Middle frontal gyrus (tissue), 1 donor: ENCODE data around the gene CEBPE.

Experiments used
- DNase-seq: peaks from one replicate; pipeline ENCODE4 v3.0.0-alpha.2; 2015; ENCODE audit warnings: low spot score; ENCODE audit errors: extremely low spot score

The CEBPE gene

DNA sequence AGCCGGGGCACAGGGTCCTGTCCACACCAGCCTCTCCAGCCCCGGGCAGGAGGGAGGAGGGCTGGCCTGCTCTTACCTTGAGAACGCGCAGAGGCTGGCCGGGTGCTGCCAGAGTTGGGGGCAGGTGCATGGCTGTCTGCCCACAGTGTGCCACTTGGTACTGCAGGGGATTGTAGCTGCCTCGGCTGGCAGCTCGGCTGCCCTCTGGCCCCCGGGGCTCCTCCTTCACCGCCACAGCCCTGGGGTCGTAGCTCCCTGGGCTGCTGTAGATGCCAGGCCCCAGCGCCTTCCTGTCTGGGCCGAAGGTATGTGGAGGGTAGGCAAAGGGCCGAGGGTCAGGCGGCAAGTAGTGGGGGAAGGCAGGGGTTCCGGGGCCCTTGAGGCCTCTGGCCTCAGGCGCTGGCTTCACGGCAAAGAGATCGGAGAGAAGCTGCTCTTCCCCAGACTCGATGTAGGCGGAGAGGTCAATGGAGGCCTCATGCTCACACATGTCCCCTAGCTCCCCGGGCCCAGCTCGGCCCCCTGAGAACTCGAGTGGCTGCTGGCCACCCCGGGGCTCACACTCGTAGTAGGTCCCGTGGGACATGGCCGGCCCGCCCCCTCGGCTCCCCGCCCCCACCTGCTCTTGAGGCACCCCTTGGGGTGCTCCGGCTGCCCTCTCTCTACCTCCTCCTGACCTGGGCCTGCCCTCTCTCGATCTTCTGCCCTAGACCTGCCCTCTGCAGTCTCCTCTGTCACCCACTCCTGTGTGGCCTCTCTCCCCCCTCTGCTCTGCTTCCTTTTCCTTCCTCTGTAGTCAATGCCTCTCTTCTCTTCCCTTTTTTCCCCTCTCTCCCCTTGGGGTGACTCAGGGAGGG, at the start of gene CEBPE:
Gene CEBPE (minus strand): TSS at position 750 of the 857 bp plus-strand sequence. CDS start 164 bp downstream, at position 586.
- no peak for DNase-seq

DNA sequence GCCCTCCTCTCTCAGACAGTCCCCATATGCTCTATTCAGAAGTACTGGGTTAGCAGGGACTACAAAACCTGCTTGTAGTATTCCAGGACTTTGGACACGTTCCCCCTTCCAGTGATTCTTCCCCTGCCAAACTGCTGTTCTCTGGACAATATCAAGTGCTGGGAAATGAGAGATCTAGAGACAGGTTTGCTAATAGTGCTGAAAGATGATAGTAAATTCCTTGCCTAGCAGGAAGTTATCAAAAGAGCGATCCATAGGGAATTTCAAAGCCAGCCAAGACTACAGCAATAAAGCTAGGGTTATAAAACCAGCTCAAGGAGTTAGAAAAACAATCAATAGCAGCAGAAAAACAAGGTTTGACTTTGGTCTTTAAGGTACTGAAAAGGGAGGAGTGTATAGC, 49.2 kb upstream of the CEBPE start:
- no peak for DNase-seq

GRCh38 chr14:23167116-23167847, 48.2 kb upstream of the CEBPE start:
- no peak for DNase-seq

- no peak for DNase-seq
Measured at GRCh38 chr14:23164949-23165348, 45.9 kb upstream of the CEBPE start.

DNA sequence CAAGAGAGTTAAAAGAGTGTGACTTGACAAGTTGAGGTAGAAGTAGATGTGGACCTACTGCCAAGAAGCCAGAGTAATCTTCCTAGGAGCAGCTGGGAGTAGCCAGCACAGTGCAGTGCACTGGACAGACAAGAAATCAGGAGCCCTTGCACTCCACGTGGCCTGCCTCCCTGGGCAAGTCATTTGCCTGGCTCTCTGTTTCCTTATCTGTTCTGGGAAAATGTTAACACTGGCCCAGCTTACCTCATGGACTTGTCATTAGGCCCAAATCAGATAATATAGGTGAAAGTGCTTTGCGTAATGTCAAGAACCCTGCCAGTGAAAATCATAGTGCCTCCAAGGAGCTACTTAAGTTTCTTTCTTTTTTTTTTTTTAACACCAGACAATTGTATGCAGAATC, 45.2 kb upstream of the CEBPE start:
- DNase-seq: no peak

DNA sequence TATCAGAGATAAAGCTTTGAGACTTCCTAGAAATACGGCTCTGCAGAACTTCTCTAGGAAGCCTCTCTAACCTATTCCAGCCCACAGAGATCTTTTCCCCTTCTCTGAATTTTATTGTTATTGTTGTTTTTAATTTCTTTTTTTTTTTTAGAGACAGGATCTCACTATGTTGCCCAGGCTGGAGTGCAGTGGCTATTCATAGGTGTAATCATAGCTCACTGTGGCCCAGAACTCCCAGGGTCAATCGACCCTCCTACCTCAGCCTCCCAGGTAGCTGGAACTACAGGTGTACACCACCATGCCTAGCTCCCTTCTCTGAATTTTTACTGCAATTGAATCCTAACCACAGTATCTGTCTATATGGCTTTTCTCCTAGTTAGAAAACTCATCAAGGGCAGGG, 44.8 kb upstream of the CEBPE start:
- DNase-seq: no peak

DNA sequence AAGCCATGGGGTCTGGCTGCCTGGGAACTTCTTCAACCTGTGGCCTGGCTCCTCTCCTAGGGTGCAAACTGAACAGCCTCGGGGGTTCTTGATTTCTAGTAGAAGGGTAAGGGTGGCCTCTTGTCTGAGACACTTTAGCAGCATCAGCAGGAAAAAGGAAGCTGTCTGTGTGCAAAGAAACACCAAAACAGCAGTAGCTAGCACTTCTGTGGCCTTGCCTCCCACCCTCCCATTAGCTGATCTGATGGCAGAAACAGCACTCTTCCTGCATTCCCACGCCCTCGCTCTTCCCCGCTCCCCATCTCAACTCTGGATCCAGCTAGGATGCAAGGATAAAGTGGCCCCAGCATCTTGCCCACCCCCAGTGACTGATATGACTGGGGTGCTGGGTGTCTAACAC, 43.7 kb upstream of the CEBPE start:
- no peak for DNase-seq

- no peak for DNase-seq
Measured at GRCh38 chr14:23162005-23162404, 43.0 kb upstream of the CEBPE start.

DNA sequence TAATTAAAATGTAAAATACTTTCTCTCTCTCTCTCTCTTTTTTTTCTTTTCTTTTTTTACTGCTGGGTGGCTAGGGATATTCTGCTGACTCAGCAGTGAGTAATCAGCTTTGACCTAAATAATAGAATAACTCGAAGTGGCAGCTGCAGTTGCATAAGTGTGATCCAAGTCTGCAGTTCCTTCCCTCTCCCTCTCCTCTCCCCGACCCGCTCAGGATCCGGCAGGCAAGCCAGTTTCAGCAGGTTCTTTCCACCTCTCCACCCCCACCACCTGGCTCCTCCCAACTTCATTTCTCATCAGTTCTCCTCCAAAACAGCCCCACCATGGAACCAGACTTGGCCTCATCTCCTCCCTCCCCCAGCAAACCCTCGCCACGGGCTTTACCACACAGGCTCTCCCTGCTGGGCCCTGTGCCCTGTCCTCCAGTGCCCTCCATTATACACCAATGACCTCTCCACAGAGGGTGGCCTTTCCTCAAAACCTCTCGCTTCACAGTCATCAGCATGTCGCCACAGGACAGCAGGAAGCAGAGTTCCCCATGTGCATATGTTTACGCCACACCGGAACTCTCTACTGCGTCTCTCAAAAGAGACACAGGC, 42.0 kb upstream of the CEBPE start:
- no peak for DNase-seq

- DNase-seq: no peak
Measured at GRCh38 chr14:23159532-23159931, 40.5 kb upstream of the CEBPE start.

- DNase-seq: no peak
Measured at GRCh38 chr14:23158779-23159178, 39.7 kb upstream of the CEBPE start.

- peak; percentile 55 for DNase-seq
Measured at GRCh38 chr14:23154964-23155587, 36.0 kb upstream of the CEBPE start.

GRCh38 chr14:23153851-23154796, 35.1 kb upstream of the CEBPE start:
- DNase-seq: no peak

- DNase-seq: no peak
Measured at GRCh38 chr14:23151342-23151741, 32.3 kb upstream of the CEBPE start.

DNA sequence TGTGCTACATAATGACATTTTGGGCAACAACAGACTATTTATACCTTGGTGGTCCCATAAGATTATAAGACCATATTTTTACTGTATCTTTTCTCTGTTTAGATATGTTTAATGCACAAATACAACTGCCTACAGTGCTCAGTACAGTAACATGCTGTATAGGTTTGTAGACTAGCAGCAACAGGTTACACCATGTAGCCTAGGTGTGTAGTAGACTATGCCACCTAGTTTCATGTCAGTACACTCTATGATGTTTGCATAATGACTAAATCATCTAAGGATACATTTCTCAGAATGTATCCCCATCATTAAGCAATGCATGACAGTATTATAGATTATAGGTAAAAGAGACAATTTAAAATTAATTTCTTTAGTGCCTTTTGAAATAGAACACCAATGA, 30.7 kb upstream of the CEBPE start:
- DNase-seq: no peak

DNA sequence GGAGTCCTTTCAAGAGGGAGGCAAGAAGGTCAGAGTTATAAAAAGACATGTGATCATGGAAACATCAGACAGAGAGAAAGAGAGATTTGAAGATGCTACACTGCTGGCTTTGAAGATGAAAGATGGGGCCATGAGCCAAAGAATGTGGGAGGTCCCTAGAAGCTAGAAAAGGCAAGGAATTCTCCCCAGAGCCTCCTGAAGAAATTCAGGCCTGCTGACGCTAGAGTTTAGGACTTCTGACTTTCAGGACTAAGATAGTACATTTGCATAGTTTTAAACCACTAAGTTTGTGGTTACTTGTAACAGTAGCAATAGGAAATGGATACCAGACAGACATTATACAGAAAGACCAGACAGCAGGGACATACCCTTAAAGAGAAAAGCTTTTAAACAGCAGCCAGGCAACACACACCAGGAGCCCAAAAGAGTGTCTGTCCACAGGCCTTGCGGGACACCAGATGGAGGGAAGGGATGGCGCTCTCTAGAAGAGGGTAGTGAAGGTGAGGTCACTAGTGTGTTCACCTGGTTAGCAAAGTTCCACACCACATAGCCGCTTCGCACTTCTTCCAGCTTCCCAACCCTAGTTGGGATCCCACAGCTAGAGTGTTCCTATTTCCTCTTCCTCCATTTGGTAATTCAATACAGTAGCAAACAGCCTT, 29.7 kb upstream of the CEBPE start:
- DNase-seq: no peak

GRCh38 chr14:23147676-23148075, 28.6 kb upstream of the CEBPE start:
- DNase-seq: peak; percentile 30

DNA sequence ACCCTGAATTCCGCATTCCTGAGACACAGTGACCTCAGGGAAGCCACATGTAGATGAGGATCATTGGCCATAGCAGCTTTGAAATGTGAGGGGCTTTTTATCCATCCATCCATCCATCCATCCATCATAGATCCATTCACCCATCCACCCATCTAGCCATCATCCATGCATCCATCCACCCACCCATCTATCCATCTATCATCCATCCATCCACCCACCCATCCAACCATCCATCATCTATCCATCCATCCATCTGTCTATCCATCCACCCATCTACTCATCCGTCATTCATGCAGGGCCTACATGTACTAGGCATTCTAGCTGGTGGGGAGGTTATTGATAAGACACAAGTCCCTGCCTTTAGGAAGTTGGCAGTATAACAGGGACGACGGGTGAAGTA, 27.9 kb upstream of the CEBPE start:
- no peak for DNase-seq

DNA sequence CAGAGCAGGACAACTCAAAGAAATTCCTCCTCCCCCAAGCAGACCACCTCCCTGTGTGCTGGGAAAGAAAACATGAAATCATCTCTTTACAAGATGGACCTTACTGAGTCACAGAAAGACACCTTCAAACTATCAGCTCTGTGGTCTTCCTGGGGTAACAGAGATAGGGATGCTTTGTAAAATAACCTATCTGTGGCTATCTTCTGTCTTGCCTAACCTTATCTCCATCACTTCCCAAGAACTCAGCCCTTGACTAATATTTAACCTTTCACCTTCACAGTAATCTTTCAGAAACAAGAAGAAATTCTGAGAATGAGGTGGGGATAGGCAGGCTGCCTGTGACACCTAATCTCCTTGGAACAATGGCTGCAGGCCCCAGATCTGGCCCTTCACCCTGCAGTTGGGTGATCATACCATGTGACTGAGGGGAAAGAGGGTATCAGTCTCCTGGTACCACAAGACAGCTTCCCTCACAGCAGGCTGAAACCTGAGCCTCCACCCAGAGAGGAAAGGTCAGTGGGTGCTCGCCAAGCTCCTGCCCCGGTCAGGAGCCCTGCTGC, 27.4 kb upstream of the CEBPE start:
- DNase-seq: no peak
